Measurements from ENCODE around the gene MAN1A1.

GRCh38 chr6:119140196-119141140 is 209.1 kb downstream of the MAN1A1 start:
- TF ChIP-seq CTCF (IDR thresholded peaks at IDR 0.05; ENCODE audit: insufficient read depth, low read length, poor library complexity, severe bottlenecking) (no peak), EZH2phosphoT487 (conservative IDR thresholded peaks at IDR 0.05; ENCODE audit: low read length) (no peak)

Data from SU-DHL-6 (cell line).